HG03378 (cell line): ENCODE measurements around the gene EXOSC6.
"Not testable (repeated sequence)": the region's sequence is repeated elsewhere in the genome, so short reads cannot be mapped to it uniquely, and the experiment has no call there.

Experiments used
- ATAC-seq: cut with Tn5 transposase; IDR thresholded peaks from one replicate; pipeline ENCODE4 v1.9.1; 2021; ENCODE audit warnings: mild to moderate bottlenecking, moderate library complexity; ENCODE audit not compliant: unreplicated experiment

EXOSC6 gene

GRCh38 chr16:70255574-70255973, 3.8 kb upstream of the EXOSC6 start:
- ATAC-seq = no peak

- ATAC-seq = no peak
Observed at GRCh38 chr16:70254965-70255286, 3.2 kb upstream of the EXOSC6 start.

- no peak for ATAC-seq
Observed at GRCh38 chr16:70254180-70254964, 2.6 kb upstream of the EXOSC6 start.

GRCh38 chr16:70253291-70254106, 1.8 kb upstream of the EXOSC6 start:
- no peak for ATAC-seq

- no peak for ATAC-seq
Observed at GRCh38 chr16:70252355-70252988, 732 bp upstream of the EXOSC6 start.

GRCh38 chr16:70250748-70251628, 752 bp downstream of the EXOSC6 start:
- ATAC-seq = peak; percentile 30

- not testable (repeated sequence) for ATAC-seq
Observed at GRCh38 chr16:70249697-70250096, 2.0 kb downstream of the EXOSC6 start.

GRCh38 chr16:70238773-70239172, 13.0 kb downstream of the EXOSC6 start:
- not testable (repeated sequence) for ATAC-seq

- not testable (repeated sequence) for ATAC-seq
Observed at GRCh38 chr16:70231831-70232230, 19.9 kb downstream of the EXOSC6 start.

GRCh38 chr16:70226024-70226423, 25.7 kb downstream of the EXOSC6 start:
- ATAC-seq = not testable (repeated sequence)

GRCh38 chr16:70225430-70225829, 26.3 kb downstream of the EXOSC6 start:
- ATAC-seq = not testable (repeated sequence)

GRCh38 chr16:70224645-70225044, 27.1 kb downstream of the EXOSC6 start:
- ATAC-seq = not testable (repeated sequence)

GRCh38 chr16:70223971-70224513, 27.7 kb downstream of the EXOSC6 start:
- not testable (repeated sequence) for ATAC-seq

- ATAC-seq = not testable (repeated sequence)
Observed at GRCh38 chr16:70223216-70223615, 28.5 kb downstream of the EXOSC6 start.

- ATAC-seq = not testable (repeated sequence)
Observed at GRCh38 chr16:70222574-70222973, 29.2 kb downstream of the EXOSC6 start.

GRCh38 chr16:70218586-70218985, 33.2 kb downstream of the EXOSC6 start:
- ATAC-seq = not testable (repeated sequence)

GRCh38 chr16:70206382-70206781, 45.4 kb downstream of the EXOSC6 start:
- ATAC-seq = not testable (repeated sequence)

- not testable (repeated sequence) for ATAC-seq
Observed at GRCh38 chr16:70204668-70205405, 46.9 kb downstream of the EXOSC6 start.

GRCh38 chr16:70204010-70204409, 47.7 kb downstream of the EXOSC6 start:
- ATAC-seq = not testable (repeated sequence)
